B cell (primary cell): ENCODE data around the gene BPIFB1. TPM values are rescaled to one million over a fixed set of nuclear protein-coding genes. Genes with fewer than 3 reads are reported as not detected.

ENCODE experiments used
- ATAC-seq: fragments of 200-7000 bp; cut with Tn5 transposase; one replicate; pipeline ENCODE4 v1.10.0; 2021; ENCODE audit warnings: low read depth, mild to moderate bottlenecking, moderate number of reproducible peaks, moderate library complexity
- CTCF ChIA-PET: fragments of 350-600 bp; sonication (Branson Sonifier 250); formaldehyde crosslinking; loops from one replicate; lab custom pipeline; 2021; ENCODE audit warnings: antibody characterized with exemption, inconsistent platforms; lab: Charles Lee
- POLR2A ChIA-PET: fragments of 350-600 bp; sonication (Branson Sonifier 250); formaldehyde crosslinking; loops from one replicate; lab custom pipeline; 2021; ENCODE audit warnings: antibody characterized with exemption; lab: Charles Lee
- DNase-seq: peaks from one replicate; pipeline ENCODE4 v3.0.0; 2013
- H2AFZ ChIP-seq: 2 replicates; pipeline ENCODE4 v1.6.1; 2012; ENCODE audit warnings: mild to moderate bottlenecking, low read depth, low read length; ENCODE audit not compliant: insufficient read depth, poor library complexity, severe bottlenecking
- H3K27ac ChIP-seq, 2 donors: 1 replicate in 1 of 2; 2 replicates in 1 of 2; pipeline ENCODE4 v1.5.1; 2012 to 2013; ENCODE audit warnings: low read length in 2 of 2, mild to moderate bottlenecking in 2 of 2, moderate library complexity in 1 of 2
- H3K27me3 ChIP-seq, 4 experiments: fragments of 200-600 bp in 1 of 4; sonication (generic) in 1 of 4; replicated peaks in 1 of 4; 1 replicate in 2 of 4; 2 replicates in 2 of 4; pipeline versions ENCODE4 v1.6.1 to v1.7.0; 2013 to 2016; ENCODE audit warnings: low read length in 3 of 4, mild to moderate bottlenecking in 2 of 4, mixed read lengths in 1 of 4, moderate library complexity in 1 of 4; ENCODE audit not compliant: insufficient read depth in 4 of 4, control insufficient read depth in 3 of 4; ENCODE audit errors: control extremely low read depth in 1 of 4
- H3K36me3 ChIP-seq, 2 experiments: replicated peaks in 1 of 2; 1 replicate in 1 of 2; 2 replicates in 1 of 2; pipeline versions ENCODE4 v1.6.1 to v1.7.1; 2013; ENCODE audit warnings: low read length in 1 of 2; ENCODE audit not compliant: insufficient read depth in 2 of 2, control insufficient read depth in 1 of 2; ENCODE audit errors: control extremely low read depth in 1 of 2, extremely low read depth in 1 of 2
- H3K4me1 ChIP-seq, 2 donors: fragments of 200-600 bp in 1 of 2; sonication (generic) in 1 of 2; 1 replicate in 1 of 2; 2 replicates in 1 of 2; pipeline versions ENCODE4 v1.5.1 to v1.6.1; 2013 to 2017; ENCODE audit warnings: low read length in 2 of 2; ENCODE audit not compliant: control insufficient read depth in 2 of 2, insufficient read depth in 2 of 2
- H3K4me2 ChIP-seq: replicated peaks from 2 replicates; pipeline ENCODE3; 2012; ENCODE audit warnings: mild to moderate bottlenecking, low read depth, low read length; ENCODE audit not compliant: poor library complexity, severe bottlenecking
- H3K4me3 ChIP-seq, 5 experiments: fragments of 200-600 bp in 1 of 5; sonication (generic) in 1 of 5; 1 replicate in 3 of 5; 2 replicates in 2 of 5; pipeline versions ENCODE4 v1.5.1 to v1.7.0; 2011 to 2016; ENCODE audit warnings: low read length in 4 of 5, mild to moderate bottlenecking in 4 of 5, low read depth in 2 of 5, control low read depth in 1 of 5, moderate library complexity in 1 of 5; ENCODE audit not compliant: insufficient read depth in 1 of 5; ENCODE audit errors: control extremely low read depth in 1 of 5, extremely low read depth in 1 of 5
- H3K79me2 ChIP-seq: fragments of 200-600 bp; sonication (generic); one replicate; pipeline ENCODE4 v1.6.0; 2016; ENCODE audit warnings: low read length; ENCODE audit not compliant: control insufficient read depth, insufficient read depth
- H3K9ac ChIP-seq: fragments of 200-600 bp; sonication (generic); 2 replicates; pipeline ENCODE4 v1.6.1; 2017; ENCODE audit warnings: mild to moderate bottlenecking, low read length, moderate library complexity
- H3K9me3 ChIP-seq, 3 donors: one replicate each; pipeline versions ENCODE4 v1.6.1 to v1.7.1; 2013; ENCODE audit warnings: low read length in 2 of 3; ENCODE audit not compliant: control insufficient read depth in 2 of 3, insufficient read depth in 1 of 3; ENCODE audit errors: control extremely low read depth in 1 of 3
- H4K20me1 ChIP-seq: 2 replicates; pipeline ENCODE4 v1.6.0; 2012; ENCODE audit warnings: mild to moderate bottlenecking, low read length; ENCODE audit not compliant: insufficient read depth, control insufficient read depth, poor library complexity, severe bottlenecking
- H3K27ac Mint-ChIP-seq: one replicate; pipeline ENCODE4 v1.8.0; 2021; ENCODE audit warnings: mixed read lengths
- H3K27me3 Mint-ChIP-seq: one replicate; pipeline ENCODE4 v1.8.0; 2021; ENCODE audit warnings: mixed read lengths
- H3K4me1 Mint-ChIP-seq: one replicate; pipeline ENCODE4 v1.8.0; 2021; ENCODE audit warnings: mixed read lengths
- H3K4me3 Mint-ChIP-seq: one replicate; pipeline ENCODE4 v1.8.0; 2021; ENCODE audit warnings: mixed read lengths
- H3K9me3 Mint-ChIP-seq: one replicate; pipeline ENCODE4 v1.8.0; 2022; ENCODE audit warnings: mixed read lengths; ENCODE audit not compliant: insufficient read depth
- EZH2 ChIP-seq: IDR thresholded peaks from 2 replicates; pipeline ENCODE4 v1.6.1; 2012; ENCODE audit warnings: borderline replicate concordance, low read depth, mild to moderate bottlenecking, moderate library complexity, low read length; ENCODE audit not compliant: insufficient read depth, poor library complexity, severe bottlenecking
- WGBS: methylation state at CpG from one replicate; pipeline ENCODE4 v1.1.5; 2013; ENCODE audit warnings: missing lambda C conversion rate; ENCODE audit not compliant: insufficient coverage; 5-methylcytosine and 5-hydroxymethylcytosine counted together
- intact Hi-C: fragments of 100-400 bp; cut with micrococcal nuclease; formaldehyde crosslinking; loops from one replicate; pipeline ENCODE4 v1.10.0; 2022
- polyA plus RNA-seq: library from polyadenylated mRNA; depleted of rRNA; stranded (reverse); fragments of >200 nt; gene quantifications from 2 replicates; pipeline ENCODE4 v1.2.3, GENCODE V29; 2012
- total RNA-seq, 2 donors: library from RNA; stranded (reverse); fragments of 120-200 nt in 1 of 2; gene quantifications; 1 replicate in 1 of 2; 2 replicates in 1 of 2; pipeline versions ENCODE4 v1.2.3 to v1.2.4, GENCODE V29; 2013 to 2022
- TF ChIP-seq, protein P1 (sequence below): fragments of 200-600 bp; IDR thresholded peaks from one replicate; pipeline ENCODE4 v1.8.0; 2022; ENCODE audit warnings: antibody characterized with exemption, mild to moderate bottlenecking

The BPIFB1 gene
- total and polyA plus RNA-seq, 2 donors (not counting 1 experiment from before 2014, with no cell fraction given): not detected

DNA sequence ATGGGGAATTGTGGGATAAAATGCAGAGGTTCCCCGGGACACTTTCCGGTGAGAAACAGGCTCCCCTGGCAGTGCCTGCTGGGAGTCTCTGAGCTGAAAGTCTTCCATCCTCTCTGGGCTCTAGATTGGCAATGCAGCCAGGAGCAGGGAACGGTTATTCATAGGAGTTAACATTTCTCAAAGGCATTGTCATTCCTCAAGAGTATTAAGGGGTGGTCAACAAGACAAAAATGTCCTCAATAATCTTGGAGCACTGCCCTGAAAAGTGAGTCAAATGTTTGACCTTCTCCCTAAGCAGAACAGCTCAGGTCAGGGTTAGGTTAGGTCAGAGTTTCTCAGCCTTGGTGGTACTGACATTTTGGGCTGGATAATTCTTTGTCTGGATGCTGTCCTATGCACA is 13.2 kb downstream of the BPIFB1 start:
- POLR2A ChIA-PET: no interaction called here
- TF ChIP-seq EZH2: no peak
- TF ChIP-seq, protein P1, sequence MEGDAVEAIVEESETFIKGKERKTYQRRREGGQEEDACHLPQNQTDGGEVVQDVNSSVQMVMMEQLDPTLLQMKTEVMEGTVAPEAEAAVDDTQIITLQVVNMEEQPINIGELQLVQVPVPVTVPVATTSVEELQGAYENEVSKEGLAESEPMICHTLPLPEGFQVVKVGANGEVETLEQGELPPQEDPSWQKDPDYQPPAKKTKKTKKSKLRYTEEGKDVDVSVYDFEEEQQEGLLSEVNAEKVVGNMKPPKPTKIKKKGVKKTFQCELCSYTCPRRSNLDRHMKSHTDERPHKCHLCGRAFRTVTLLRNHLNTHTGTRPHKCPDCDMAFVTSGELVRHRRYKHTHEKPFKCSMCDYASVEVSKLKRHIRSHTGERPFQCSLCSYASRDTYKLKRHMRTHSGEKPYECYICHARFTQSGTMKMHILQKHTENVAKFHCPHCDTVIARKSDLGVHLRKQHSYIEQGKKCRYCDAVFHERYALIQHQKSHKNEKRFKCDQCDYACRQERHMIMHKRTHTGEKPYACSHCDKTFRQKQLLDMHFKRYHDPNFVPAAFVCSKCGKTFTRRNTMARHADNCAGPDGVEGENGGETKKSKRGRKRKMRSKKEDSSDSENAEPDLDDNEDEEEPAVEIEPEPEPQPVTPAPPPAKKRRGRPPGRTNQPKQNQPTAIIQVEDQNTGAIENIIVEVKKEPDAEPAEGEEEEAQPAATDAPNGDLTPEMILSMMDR: no peak
- H3K9me3 ChIP-seq: no peaks in the 10 kb centered on the region

DNA sequence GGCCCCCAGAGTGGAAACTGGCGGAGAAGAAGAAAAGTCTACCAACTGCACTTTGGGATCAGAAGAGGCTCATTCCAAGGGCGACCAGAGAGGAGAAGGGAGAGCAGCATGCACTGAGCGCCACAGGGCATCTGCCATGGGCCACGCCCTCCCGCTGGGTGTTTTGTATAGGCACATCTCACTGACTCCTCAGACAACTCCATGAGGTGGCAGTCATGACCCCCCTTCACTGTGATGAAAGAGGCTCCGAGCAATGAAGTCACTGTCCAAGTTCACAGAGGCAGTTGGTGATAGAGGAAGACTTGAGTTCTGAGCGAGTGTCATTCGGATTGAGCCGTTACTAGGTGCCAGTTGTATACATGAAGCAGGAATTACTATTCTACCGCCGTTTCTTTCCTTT is 15.4 kb downstream of the BPIFB1 start:
- POLR2A ChIA-PET: no interaction called here
- Mint-ChIP-seq H3K4me3 (no peak overlapping the region), H3K27me3 (peaks cover 24% of the 10 kb centered on the region), H3K27ac (no peak overlapping the region), H3K9me3 (no peaks in the 10 kb centered on the region), H3K4me1 (no peaks in the 10 kb centered on the region)
- Histone ChIP-seq H2AFZ (no peak overlapping the region), H3K9ac (no peak overlapping the region), H3K4me3 (no peak overlapping the region), H3K9me3 (no peaks in the 10 kb centered on the region), H4K20me1 (no peaks in the 10 kb centered on the region), H3K4me2 (no peak overlapping the region), H3K27ac (no peak overlapping the region), H3K27me3 (peaks cover 0 to 17% (median 0%) of the 10 kb centered on the region in 4 experiments), H3K79me2 (no peaks in the 10 kb centered on the region), H3K4me1 (peaks cover 0 to 6% of the 10 kb centered on the region in 2 donors), H3K36me3 (no peaks in the 10 kb centered on the region)
- no peak for ATAC-seq
- CTCF ChIA-PET: no interaction called here
- 68% methylated on average over 5 of the region's 11 CpGs for WGBS
- intact Hi-C loops: no loop called here
- no peak for DNase-seq
- TF ChIP-seq EZH2: no peak
- TF ChIP-seq, protein P1: no peak

More for the DNA sequence above, 13.2 kb downstream of the BPIFB1 start:
- no peak for DNase-seq
- no peaks in the 10 kb centered on the region for H3K36me3 ChIP-seq
- H3K9ac ChIP-seq: no peak overlapping the region
- peaks cover 0 to 23% (median 1%) of the 10 kb centered on the region in 4 experiments for H3K27me3 ChIP-seq
- WGBS: 94% methylated on average over 2 of the region's 3 CpGs
- no peak overlapping the region for H2AFZ ChIP-seq
- no peaks in the 10 kb centered on the region for H4K20me1 ChIP-seq
- Mint-ChIP-seq H3K4me3 (no peak overlapping the region), H3K9me3 (no peaks in the 10 kb centered on the region), H3K27me3 (peaks cover 27% of the 10 kb centered on the region), H3K4me1 (no peaks in the 10 kb centered on the region), H3K27ac (no peak overlapping the region)
- intact Hi-C loops: no loop called here
- peaks cover 0 to 6% of the 10 kb centered on the region in 2 donors for H3K4me1 ChIP-seq
- no peak overlapping the region for H3K4me3 ChIP-seq
- no peaks in the 10 kb centered on the region for H3K79me2 ChIP-seq
- no peak overlapping the region for H3K4me2 ChIP-seq
- no peak overlapping the region for H3K27ac ChIP-seq
- CTCF ChIA-PET: interaction anchor here (1.1 to 1.9 kb wide), 2 partner anchors 394 to 512 kb away, joined by 3 to 7 read pairs; no protein-coding TSS in a partner anchor
- no peak for ATAC-seq
